Testis (tissue), 3 donors: ENCODE results near the gene BAIAP3. TPM values are rescaled to one million over a fixed set of nuclear protein-coding genes. Genes with fewer than 3 reads are reported as not detected.
"Not testable (repeated sequence)": the region's sequence is repeated elsewhere in the genome, so short reads cannot be mapped to it uniquely, and the experiment has no call there.

Source experiments
- DNase-seq: peaks from one replicate; pipeline ENCODE4 v3.0.0-alpha.2; 2019
- H3K27ac ChIP-seq, 2 donors: fragments of 200-600 bp; sonication (generic); one replicate each; pipeline ENCODE4 v1.5.1; 2019
- H3K27me3 ChIP-seq: fragments of 200-600 bp; sonication (generic); one replicate; pipeline ENCODE4 v1.5.1; 2019
- H3K36me3 ChIP-seq: fragments of 200-600 bp; sonication (generic); one replicate; pipeline ENCODE4 v1.5.1; 2017; ENCODE audit warnings: low read depth; ENCODE audit errors: missing control alignments
- H3K4me1 ChIP-seq: fragments of 200-600 bp; sonication (generic); one replicate; pipeline ENCODE4 v1.5.1; 2019
- H3K4me3 ChIP-seq, 2 donors: fragments of 200-600 bp; sonication (generic); one replicate each; pipeline ENCODE4 v1.5.1; 2017 to 2019
- H3K9me3 ChIP-seq: fragments of 200-600 bp; sonication (generic); one replicate; pipeline ENCODE4 v1.5.1; 2017
- CTCF ChIP-seq, 3 experiments: fragments of 450-650 bp in 2 of 3; fragments of 200-600 bp in 1 of 3; sonication (generic) in 1 of 3; IDR thresholded peaks; one replicate each; pipeline ENCODE4 v1.5.1; 2016 to 2019; ENCODE audit warnings: antibody characterized with exemption in 3 of 3, mild to moderate bottlenecking in 2 of 3, moderate library complexity in 1 of 3
- POLR2A ChIP-seq: fragments of 450-650 bp; IDR thresholded peaks from one replicate; pipeline ENCODE4 v1.6.1; 2017; ENCODE audit warnings: antibody characterized with exemption, mild to moderate bottlenecking, moderate library complexity
- WGBS, 2 donors: methylation state at CpG; one replicate each; pipeline ENCODE4 v1.1.5; 2018; 5-methylcytosine and 5-hydroxymethylcytosine counted together
- intact Hi-C: fragments of 100-400 bp; cut with DNase I; formaldehyde crosslinking; loops from one replicate; pipeline ENCODE4 v1.15.1; 2023; ENCODE audit warnings: low total_unique reads
- polyA plus RNA-seq: library from polyadenylated mRNA; stranded (reverse); fragments of 350-450 nt; fragmentation: Illumina TruSeq; extraction: RNeasy Lipid Tissue Mini Kit (QIAGEN cat#74804); gene quantifications from one replicate; pipeline ENCODE4 v1.2.3, GENCODE V29; 2014; ENCODE audit warnings: low read depth, low replicate concordance; ENCODE audit not compliant: insufficient read depth
- total RNA-seq, 2 donors: library from RNA; depleted of rRNA; stranded (reverse); fragments of >200 nt; gene quantifications; one replicate each; pipeline ENCODE4 v1.2.3, GENCODE V29; 2016

BAIAP3 gene
- total and polyA plus RNA-seq, 3 donors from 2014 or later, result 23.0 to 60.4 (median 29.8) TPM

- 46 to 65% methylated on average over 2 to 22 of the region's 22 CpGs for WGBS, 2 donors
- Histone ChIP-seq H3K27ac (no peak overlapping the region), H3K36me3 (no peaks in the 10 kb centered on the region), H3K4me1 (peaks cover 16% of the 10 kb centered on the region), H3K4me3 (no peak overlapping the region), H3K9me3 (no peaks in the 10 kb centered on the region), H3K27me3 (no peaks in the 10 kb centered on the region)
- no peak for TF ChIP-seq POLR2A
- no peak for TF ChIP-seq CTCF (IDR thresholded peaks at IDR 0.05)
- intact Hi-C loops, result no loop called here
- no peak for DNase-seq
Measured at GRCh38 chr16:1290063-1290501, 43.4 kb upstream of the BAIAP3 start.

GRCh38 chr16:1290860-1291575 is 42.4 kb upstream of the BAIAP3 start:
- TF ChIP-seq CTCF (IDR thresholded peaks at IDR 0.05) (no peak), POLR2A (no peak)
- no peaks in the 10 kb centered on the region for H3K36me3 ChIP-seq
- no peaks in the 10 kb centered on the region for H3K27me3 ChIP-seq
- H3K27ac ChIP-seq, result no peak overlapping the region
- H3K4me1 ChIP-seq, result peaks cover 16% of the 10 kb centered on the region
- H3K9me3 ChIP-seq, result no peaks in the 10 kb centered on the region
- intact Hi-C loops, result no loop called here
- no peak overlapping the region for H3K4me3 ChIP-seq
- DNase-seq, result no peak
- WGBS, 2 donors, result 64 to 70% methylated on average over 20 to 29 of the region's 29 CpGs

DNA sequence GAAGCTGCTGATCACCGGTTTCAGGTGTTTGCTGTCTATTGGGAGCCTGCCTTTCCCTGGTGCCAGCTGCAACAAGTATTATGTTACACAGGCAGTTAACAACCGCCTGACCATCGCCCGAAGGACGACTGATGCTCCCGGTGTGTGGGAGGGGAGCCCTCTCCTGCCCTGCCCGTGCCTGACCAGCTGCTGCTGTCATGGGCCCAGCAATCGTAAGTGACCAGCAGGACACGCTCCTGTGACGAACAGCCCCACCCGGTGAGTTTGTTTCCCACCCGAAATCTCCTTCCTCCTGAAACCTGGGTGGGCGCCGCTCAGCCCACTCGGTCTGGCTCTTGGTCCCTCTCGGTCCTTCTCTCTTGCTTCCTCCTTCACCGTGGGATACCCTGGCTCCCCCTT is 41.9 kb upstream of the BAIAP3 start:
- Histone ChIP-seq H3K9me3 (no peaks in the 10 kb centered on the region), H3K27ac (no peak overlapping the region), H3K27me3 (no peaks in the 10 kb centered on the region), H3K36me3 (no peaks in the 10 kb centered on the region), H3K4me1 (peaks cover 14% of the 10 kb centered on the region), H3K4me3 (no peak overlapping the region)
- TF ChIP-seq POLR2A, result no peak
- no peak for TF ChIP-seq CTCF (IDR thresholded peaks at IDR 0.05)
- peak; percentile 73 for DNase-seq
- intact Hi-C loops, result no loop called here
- 38 to 41% methylated on average over 6 to 17 of the region's 17 CpGs for WGBS, 2 donors

DNA sequence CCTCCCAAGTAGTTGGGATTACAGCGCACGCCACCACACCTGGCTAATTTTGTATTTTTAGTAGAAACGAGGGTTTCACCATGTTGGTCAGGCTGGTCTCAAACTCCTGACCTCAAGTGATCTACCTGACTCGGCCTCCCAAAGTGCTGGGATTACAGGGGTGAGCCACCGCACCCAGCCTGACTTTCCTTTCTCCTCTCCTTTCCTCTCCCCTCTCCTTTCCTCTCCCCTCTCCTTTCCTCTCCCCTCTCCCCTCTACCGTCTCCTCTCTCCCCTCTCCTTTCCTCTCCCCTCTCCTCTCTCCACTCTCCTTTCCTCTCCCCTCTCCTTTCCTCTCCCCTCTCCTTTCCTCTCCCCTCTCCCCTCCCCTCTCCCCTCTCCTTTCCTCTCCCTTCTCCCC is 41.2 kb upstream of the BAIAP3 start:
- H3K4me3 ChIP-seq, H3K9me3 ChIP-seq, intact Hi-C loops, DNase-seq, H3K27me3 ChIP-seq, H3K36me3 ChIP-seq, H3K27ac ChIP-seq: not testable (repeated sequence)
- H3K4me1 ChIP-seq, result peaks cover 11% of the 10 kb centered on the region
- 84 to 90% methylated on average over 6 of the region's 6 CpGs for WGBS, 2 donors

DNA sequence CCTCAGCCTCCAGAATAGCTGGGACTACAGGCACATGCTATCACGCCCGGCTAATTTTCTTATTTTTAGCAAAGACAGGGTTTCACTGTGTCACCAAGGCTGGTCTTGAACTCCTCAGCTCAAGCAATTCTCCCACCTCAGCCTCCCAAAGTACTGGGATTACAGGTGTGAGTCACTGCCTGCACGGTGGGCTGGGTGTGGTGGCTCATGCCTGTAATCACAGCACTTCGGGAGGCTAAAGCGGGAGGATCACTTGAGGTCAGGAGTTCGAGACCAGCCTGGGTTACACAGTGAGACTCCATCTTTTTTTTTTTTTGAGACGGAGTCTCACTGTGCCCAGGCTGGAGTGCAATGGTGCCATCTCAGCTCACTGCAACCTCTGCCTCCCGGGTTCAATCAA is 40.6 kb upstream of the BAIAP3 start:
- intact Hi-C loops, DNase-seq, H3K36me3 ChIP-seq, H3K27me3 ChIP-seq, H3K27ac ChIP-seq, H3K4me1 ChIP-seq, H3K4me3 ChIP-seq, H3K9me3 ChIP-seq: not testable (repeated sequence)
- 75 to 81% methylated on average over 8 of the region's 8 CpGs for WGBS, 2 donors
